Measurements from ENCODE around the gene ABCG5.

The ABCG5 gene

DNA sequence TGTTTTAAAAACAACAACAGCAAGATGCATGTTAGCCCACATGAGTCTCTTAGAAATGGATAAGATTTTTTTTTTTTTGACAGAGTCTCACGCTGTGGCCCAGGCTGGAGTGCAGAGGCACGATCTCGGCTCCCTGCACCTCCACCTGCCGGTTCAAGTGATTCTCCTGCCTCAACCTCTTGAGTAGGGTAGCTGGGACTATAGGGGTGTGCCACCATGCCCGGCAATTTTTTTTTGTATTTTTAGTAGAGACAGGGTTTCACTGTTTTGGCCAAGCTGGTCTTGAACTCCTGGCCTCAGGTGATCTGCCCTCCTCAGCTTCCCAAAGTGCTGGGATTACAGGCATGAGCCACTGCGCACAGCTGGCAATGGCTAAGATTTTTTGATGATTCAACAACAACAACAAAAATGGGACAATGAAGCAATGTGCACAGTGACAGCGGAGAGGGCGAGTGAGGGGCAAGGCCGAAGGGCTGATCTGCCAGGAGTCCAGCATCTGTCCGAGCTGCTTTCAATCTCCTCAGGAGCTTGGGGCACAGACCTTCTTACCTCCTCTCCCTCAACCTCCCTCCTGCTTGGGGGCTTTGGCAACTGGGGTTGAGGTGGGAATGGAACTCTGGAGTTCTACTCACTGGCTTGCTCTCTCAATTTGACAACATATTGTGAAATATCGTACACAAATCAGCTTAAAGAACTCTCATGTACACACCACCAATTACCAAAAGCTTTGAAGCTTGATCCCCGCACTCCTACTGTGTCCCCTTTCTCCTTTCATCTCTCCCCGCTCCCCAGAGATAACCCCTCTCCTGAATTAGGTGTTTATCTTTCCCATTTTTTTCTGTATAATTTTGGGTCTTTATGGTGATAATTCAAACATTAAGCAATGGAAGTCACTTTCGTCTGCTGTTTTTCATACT is 3.6 kb upstream of the ABCG5 start:
- DNase-seq: no peak

DNA sequence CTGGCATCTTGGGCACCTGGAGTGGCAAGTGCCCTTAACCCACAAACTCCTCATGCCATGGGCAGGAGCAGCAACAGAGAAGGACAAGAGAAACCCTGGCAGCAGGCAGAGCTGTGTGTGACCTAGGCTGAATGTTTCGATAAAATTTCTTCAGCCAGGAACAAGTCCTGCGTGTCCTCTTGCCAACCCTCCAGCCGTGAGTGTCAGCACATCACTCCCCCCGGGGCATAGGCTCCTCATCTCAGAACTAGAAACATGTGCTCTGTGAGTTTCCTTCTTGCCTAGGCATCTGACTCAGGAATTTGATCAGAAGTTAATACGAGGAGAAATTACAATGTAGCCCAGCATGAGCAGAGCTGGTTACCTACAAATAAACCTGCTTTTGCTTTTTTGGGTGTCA is 2.3 kb upstream of the ABCG5 start:
- no peak for DNase-seq

DNA sequence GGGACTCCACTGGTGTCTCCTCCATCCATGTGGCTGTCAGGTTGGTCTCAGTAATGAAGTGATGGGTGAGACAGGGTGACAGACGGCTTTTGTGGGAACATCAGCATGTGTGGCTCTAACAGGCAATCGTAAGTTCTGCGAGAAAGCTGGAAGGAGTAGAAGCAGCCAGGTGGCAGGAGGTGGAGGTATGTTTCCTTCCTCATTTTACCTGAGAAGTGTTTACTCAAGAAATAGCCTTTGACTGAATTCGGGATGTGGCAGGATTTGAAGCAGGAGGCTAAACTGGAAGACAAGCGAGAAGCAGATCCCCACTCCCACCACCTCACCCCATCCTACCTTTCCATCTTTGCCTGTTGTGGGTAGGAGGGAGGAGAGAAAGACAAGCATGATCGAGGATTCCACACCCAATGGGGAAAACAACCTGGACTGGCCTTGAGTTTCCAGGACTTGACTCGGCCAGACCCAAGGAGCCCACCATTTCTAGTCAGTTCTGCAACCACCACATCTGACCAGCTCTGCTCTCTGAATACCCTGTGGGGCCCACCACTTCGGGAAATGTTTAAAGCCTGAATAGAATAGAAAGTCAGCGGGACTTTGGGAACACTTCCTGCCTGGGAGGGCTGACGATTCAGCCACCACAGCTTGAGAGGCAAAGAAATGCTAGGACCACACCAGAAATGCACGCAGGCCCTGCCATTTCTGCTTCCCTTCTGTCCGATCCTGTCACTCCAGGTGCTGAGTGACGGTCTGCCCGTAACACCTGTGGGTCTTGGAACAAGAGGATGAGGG is 1.3 kb upstream of the ABCG5 start:
- DNase-seq: no peak

DNA sequence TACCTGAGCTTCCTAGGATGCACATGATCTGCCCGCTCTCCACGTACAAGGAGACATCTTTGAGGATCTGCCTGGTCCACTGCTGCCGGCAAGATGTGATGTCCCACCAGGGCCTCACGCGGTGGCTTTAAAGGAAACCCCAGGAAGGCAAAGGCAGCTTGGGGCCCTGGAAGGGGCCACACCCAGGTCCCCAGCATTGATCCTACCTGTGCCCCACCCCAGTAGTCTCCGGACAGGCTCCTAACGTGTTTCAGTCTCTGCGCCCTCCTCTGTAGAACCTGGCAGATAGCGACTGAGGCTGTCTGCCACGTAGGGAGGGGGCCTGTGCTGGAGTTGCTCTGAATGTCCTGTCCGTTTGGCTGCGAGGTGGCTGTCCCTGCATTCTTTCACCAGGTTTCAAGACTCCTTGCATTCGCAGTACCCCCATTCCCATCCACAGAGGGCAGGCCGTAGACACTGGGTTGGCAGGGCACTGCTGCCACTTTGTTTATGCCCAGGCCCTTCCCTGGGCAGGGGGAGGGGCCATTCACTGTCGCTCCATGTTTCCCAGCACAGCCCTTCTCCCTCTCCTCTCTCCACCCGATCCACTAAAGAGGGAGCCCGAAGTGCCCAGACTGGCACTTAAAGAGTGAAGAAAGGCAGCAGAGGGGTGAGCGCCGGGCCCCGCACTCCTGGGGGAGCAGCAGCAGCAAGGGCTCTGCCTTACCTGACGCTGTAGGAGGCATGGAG is 644 bp downstream of the ABCG5 start:
- no peak for DNase-seq

DNA sequence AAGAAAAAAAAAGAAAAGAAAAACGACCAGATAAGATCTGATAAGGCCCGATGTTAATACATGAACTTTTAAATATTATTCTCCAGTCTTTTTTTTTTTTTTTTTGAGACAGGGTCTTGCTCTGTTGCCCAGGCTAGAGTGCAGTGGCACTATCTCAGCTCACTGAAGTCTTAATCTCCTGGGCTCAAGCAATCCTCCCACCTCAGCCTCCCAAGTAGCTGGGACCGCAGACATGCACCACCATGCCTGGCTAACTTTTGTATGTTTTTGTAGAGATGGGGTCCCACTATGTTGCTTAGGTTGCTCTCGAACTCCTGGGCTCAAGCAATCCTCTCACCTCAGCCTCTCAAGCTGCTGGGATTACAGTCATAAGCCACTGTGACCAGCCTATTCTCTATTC is 1.6 kb downstream of the ABCG5 start:
- no peak for DNase-seq

DNA sequence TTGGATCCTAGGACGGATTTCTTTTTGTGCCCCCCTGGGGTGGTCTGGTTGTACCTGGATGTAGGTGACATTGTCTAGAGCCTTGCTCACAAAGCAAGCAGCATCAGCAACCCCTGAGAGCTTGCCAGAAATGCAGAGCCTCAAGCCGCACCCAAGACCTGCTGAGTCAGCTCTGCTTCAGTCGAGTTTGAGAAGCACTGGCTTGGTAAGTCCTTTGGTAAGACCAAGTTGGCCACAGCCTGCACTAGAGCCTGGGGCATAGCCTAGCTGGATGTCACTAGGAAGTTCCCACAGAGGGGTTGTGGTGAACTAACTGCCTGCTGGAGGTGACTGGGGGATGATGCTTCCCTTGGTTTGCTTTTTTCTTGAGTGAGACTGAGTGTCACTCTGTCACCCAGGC is 6.2 kb downstream of the ABCG5 start:
- DNase-seq: no peak

DNA sequence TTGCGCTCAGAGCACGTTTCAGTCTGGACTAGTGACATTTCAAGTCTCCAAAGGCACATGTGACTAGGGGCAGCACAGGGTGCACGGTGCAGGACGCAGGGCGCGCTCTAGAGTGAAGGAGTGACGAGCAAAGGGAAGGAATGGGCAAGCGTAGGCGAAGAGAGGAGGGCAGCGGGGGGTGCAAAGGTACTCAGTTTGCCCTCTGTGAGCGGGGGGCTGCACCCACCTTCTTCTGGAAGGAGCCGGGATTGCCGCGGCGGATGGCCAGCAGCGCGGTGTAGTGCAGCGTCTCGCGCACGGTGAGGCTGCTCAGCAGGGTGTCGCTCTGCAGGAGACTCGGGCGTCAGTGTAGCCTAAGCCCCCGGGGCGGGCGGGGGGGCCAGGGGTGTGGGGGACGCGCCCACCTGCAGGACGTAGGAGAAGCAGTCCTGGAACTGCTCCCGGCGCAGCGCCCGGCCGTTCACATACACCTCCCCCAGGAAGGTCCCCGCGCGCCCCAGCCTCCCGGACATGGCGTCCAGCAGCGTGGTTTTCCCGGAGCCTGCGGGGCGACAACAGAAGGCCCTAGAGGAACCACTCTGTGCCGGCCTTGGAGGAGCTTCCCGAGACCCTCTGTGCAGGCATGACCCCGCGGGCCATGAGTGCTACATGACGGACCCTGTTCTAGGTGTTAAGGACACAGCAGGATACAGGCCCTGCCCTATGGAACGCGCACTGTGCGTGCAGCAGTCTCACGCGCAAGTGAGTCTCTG is 6.9 kb downstream of the ABCG5 start:
- no peak for DNase-seq

DNA sequence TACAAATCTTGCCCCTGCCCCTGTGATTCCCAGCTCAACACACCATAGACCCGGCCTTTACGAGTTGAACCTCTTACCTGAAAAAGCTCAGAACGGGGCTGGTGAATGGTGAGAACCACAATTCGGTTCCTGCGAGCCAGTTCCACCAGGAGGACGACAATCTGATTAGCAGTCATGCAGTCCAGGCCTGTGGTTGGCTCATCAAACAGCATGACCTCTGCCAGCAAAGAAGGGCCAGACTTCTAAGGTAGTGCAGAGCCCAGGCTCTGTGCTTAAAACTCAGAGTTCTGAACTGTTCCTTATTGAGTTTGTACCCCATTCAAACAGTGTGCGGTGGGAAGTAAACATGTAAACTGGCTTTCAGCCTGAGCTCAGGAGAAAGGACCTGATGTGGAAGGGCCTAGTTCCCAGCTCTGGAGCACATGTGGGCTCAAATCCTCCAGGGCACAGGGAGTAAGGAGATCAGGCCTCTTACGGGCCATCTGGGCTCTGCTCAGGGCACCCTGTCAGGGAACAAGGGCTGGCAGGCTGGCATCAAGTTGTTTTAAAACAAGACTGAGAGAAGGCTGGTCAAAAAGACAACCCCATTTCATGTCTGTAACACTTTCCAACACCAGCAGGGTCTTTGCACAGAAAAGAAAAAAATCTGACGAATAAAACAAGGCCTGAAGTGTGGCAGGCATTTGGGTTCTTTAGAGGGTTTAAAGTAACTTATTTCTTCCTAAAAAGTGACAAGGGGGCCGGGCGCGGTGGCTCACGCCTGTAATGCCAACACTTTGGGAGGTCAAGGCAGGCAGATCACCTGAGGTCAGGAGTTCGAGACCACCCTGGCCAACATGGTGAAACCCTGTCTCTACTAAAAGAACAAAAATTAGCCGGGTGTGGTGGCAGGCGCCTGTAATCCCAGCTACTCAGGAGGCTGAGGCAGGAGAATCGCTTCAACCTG is 12.1 kb downstream of the ABCG5 start:
- DNase-seq: no peak

DNA sequence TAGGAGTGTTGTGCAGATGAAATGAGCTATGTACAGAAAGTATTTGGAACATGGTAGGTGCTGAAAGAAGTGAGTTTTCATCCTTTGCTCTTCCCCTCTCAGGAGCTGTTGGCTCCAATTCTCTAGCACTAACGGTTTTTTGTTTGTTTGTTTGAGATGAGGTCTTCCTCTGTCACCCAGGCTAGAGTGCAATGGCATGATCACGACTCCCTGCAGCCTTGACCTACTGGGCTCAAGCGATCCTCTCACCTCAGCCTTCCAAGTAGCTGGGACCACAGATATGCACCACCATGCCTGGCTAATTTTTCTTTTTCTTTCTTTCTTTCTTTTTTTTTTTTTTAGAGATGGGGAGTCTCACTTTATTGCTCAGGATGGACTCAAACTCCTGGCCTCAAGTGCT is 12.8 kb downstream of the ABCG5 start:
- no peak for DNase-seq

DNA sequence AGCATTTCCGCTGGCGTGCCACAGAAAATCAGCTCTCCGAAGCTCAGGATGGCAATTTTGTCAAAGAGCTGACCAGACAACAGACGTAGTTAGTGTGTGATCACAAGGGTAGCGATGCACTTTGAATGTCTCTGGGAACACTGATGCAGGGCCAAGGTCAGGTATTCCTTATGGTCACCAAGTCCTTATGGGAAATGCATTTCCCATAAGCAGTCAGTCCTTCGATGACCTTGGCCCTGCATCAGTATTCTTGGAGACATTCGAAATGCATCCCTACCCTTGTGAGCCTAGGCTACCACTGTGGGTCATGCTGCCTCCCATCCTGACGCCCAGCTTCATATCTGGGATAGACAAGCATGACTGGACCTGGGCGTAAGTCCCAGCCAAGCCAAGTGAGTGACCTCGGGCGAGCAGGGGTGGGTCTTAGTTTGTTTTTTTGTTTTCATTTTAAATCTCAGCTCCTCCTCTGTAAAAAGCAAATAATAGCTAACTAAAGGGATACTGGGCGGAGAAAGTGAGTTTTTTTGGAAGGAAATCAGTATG is 13.6 kb downstream of the ABCG5 start:
- no peak for DNase-seq

DNA sequence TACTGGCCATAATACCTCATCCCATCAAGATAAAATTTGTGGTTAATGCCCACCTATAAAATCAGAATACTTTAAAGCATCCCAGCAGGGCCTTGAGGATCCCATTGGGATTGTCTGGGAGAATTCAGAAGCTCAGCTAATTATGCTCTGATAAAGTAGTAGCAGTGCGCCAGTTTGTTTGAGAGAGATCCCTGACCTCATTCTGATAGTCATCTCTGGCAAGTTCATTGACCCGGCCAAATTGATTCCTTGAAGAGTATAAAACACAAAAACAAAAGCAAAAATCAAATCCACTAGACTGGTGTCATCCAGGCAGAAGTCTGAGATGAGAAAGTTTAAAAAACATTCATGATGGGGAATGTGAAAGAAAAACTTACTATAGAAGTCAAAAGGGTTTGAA is 14.1 kb downstream of the ABCG5 start:
- no peak for DNase-seq

DNA sequence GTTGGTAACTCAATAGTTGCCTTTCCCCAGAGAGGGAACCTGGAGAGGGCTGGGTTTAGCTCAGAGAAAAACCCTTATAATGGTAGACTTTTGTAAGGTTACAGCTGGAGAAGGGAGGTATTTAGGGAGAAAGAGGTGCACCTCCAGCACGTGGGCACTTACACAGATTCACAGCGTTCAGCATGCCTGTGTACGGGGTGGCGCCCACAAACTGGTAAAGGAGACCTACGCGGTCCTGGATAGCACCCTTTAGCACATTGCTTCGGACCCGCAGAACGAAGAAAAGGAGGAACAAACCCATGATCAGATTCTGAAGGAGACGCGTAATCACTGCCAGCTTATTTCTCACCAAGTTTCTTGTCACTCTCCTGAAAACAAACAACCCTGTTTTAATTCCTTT is 14.9 kb downstream of the ABCG5 start:
- DNase-seq: no peak

DNA sequence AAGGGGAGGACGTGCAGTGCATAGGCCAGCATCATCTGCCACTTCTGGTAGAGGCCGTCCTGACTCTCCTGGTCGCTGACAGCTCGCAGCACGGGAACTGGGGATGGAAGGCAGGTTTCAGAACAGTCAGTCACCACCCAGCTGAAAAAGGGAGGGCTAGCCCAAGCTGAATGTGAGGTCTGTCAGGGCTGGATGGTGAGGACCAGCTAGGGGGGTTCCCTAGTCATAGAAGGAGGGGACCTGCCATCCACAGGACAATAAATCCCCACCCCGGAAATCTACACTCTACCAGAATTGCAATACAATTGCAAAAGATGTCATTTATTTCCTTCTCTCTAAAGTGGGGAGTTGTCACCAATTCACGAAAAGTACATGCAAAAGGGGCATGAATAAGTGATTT is 15.8 kb downstream of the ABCG5 start:
- no peak for DNase-seq

DNA sequence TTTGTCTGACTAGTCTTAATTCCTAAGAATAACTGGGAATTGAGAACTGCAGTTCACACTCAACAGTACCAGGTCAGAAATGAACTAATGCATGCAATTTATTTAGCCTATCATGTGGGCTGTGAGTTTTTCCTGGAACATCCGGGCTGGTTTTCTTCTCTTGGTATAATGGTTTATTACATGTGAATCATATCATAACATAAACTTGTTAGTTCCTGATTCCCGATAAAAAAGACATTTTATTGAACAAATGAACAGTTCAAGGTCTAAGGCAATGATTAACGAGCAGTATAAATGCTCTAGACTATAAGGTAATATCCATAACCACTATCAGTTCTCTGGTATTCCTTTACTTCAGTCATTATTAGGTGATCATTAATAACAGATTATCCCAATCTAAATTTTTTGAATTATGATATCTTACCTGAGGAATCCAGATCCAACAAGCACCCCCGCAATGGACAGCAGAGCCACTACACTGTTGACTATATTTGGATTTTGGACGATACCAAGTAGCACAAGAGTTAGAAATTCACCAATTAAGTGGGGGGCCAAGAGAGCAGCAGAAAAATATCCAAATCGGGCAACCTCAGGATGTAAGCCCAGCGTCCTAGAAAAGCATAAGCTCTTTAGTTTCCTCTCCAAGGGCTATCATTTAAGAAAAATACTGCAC is 19.0 kb downstream of the ABCG5 start:
- no peak for DNase-seq

DNA sequence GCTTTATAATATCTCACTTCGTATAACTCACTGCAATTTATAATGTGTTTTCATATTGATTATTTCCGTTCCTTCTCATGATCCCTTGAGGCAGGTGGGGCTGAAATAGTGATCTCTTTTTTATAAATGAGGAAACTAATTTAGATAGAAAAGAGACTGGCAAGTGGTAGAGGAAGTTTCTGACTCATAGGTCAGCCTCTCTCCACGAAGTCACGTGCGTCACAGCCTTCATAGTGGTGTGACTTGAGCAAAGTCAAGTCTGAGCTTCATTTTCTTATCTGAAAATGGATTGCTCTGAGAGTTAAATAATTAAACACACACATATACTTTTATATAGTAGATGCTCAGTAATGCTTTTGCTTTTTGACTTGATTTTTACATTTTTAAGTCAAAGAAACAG is 19.9 kb downstream of the ABCG5 start:
- no peak for DNase-seq

DNA sequence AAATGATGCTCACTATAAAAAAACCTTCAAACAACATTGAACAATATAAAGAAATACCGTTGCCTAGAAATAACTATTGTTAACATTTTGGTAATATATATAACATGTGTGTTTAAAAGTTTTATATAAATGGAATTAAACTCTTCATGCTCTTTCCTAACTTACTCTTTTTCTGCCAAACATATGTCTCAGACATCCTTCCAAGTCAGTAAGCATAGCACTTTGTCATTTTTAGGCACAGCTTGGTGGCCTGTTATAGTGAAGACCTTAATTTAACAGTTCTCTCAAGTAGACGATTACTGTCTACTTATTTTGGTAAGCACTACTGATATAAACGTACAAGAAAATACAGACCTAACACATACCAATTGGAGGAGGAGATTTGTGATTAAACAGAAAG is 23.9 kb downstream of the ABCG5 start:
- DNase-seq: no peak

DNA sequence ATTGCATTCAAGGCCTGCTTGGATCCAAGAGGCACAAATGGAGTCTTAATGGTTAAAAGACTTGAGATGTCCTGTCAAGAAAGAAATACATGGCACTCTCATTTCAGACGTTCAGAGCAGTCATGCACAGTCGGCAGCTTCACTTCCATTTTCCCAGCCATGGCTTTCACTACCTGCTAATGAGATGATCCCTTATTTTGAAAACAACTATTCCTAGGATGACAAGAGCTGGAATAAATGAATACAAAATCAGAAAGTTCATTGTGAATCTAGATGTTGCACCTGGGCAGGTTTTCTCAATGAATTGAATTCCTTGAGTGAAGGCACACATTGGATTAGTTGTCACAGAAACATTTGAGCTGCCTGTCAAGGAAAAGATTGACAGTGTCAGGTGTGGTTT is 25.7 kb downstream of the ABCG5 start:
- DNase-seq: no peak

DNA sequence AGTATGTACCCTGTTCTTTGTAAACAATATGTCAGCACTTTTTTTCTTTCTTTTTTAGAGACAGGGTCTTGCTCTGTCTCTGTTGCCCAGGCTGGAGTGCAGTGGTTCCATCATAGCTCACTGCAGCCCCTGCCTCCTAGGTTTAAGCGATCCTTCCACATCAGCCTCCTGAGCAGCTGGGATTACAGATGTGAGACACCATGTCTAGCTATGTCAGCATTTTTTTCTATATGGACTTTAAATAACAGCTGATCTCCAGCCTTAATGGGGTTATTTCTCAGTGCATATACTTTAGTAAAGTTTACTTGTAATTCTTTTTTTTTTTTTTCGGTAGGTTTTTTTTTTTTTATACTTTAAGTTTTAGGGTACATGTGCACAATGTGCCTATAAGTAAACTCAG is 26.6 kb downstream of the ABCG5 start:
- no peak for DNase-seq

DNA sequence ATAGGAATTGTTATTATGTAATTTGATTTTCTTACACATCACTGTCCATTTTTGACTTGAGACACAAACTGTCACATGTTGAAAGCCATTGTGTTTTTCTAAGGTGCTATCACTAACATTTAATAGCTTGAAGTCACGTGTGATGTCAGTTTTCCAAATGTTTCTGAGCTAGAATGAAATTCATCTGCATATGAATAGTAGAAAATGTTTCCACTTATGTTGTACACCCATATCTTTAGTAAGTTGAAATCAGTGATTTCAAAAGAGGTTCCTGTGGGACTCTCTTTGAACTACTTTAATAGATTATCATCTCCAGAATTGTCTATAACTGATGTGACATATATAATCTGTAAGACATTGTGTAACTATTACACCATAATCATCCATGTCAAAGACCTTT is 27.8 kb downstream of the ABCG5 start:
- no peak for DNase-seq

DNA sequence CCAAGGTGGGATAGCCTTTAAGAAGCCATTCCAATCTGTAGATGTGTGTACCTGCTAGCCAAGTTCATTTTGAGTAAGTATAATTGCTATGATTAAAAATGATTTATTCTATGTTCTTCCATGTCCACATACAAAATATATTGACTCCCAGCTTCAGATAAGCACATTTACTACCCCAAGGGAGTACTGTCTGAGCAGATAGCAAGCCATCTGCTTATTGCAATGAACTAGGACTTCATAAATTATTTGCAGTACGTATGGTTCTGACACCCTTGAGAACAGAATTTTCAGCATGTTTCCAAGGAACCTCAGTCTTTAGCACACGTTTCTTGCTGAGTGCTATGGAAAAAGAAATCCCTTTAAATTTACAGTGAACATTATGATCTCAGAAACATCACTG is 28.2 kb downstream of the ABCG5 start:
- no peak for DNase-seq

DNA sequence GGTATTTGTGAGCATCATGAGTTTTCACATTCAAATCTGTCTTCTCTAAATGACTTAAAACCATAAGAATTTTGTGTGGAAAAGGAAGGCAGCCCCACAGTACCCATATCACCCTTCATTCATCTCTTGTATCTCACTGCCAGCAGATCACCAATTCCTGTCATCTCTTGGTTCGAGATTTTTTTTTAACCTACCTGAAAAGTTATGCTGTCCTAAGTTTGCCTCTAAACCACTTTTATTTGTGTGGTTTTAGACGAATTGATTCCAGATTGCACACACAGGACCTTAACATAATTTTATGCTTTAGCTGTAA is 32.0 kb downstream of the ABCG5 start:
- no peak for DNase-seq
